ENCODE results near the gene INKA1.
A peak's percentile ranks its signal among the peaks of the same experiment; 100 is the strongest.
"Not testable (repeated sequence)": the region's sequence is repeated elsewhere in the genome, so short reads cannot be mapped to it uniquely, and the experiment has no call there.

Gene INKA1

GRCh38 chr3:49813497-49814174, 10.6 kb downstream of the INKA1 start, which contains the start of gene UBA7:
Gene UBA7 (minus strand): TSS chr3:49813953. CDS start chr3:49813787, 166 bp downstream.
- peak in 1 of 2 donors; percentile 73 for DNase-seq

GRCh38 chr3:49823131-49823530, 20.1 kb downstream of the INKA1 start:
- not testable (repeated sequence) for DNase-seq

- DNase-seq = no peak
Observed at GRCh38 chr3:49826016-49826415, 23.0 kb downstream of the INKA1 start.

GRCh38 chr3:49831341-49831740, 28.3 kb downstream of the INKA1 start:
- DNase-seq = peak in 1 of 2 donors; percentile 25

- DNase-seq = peak; percentile 12 to 91
Observed at GRCh38 chr3:49839193-49839809, 36.2 kb downstream of the INKA1 start.

- DNase-seq = no peak
Observed at GRCh38 chr3:49840388-49840787, 37.3 kb downstream of the INKA1 start.

- DNase-seq = peak in 1 of 2 donors; percentile 41
Observed at GRCh38 chr3:49841126-49841696, 38.1 kb downstream of the INKA1 start.

GRCh38 chr3:49841806-49842205, 38.7 kb downstream of the INKA1 start:
- no peak for DNase-seq

- DNase-seq = no peak
Observed at GRCh38 chr3:49842843-49843517, 39.9 kb downstream of the INKA1 start.

- no peak for DNase-seq
Observed at GRCh38 chr3:49844464-49845183, 41.6 kb downstream of the INKA1 start.

GRCh38 chr3:49845694-49846093, 42.6 kb downstream of the INKA1 start:
- DNase-seq = no peak
